ENCODE measurements around the gene ITFG1.

DNA sequence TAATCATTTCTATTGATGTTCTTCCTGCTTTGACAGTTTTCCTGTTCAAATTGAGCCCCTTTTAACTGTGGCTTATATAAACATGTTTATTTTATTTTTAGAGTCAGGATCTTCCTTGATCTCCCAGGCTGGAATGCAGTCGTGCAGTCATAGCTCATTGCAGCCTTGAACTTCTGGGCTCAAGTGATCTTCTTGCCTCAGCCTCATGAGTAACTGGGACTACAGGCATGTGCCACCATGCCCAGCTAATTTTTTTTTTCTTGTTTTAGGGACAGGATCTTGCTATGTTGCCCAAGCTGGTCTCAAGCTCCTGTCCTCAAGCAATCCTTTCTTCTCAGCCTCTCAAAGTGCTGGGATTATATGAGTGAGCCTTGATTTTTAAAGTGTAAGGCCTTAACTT is 14.9 kb upstream of the ITFG1 start:
- TF ChIP-seq POLR2A (IDR thresholded peaks at IDR 0.05), result no peak
- TF ChIP-seq, protein P1, sequence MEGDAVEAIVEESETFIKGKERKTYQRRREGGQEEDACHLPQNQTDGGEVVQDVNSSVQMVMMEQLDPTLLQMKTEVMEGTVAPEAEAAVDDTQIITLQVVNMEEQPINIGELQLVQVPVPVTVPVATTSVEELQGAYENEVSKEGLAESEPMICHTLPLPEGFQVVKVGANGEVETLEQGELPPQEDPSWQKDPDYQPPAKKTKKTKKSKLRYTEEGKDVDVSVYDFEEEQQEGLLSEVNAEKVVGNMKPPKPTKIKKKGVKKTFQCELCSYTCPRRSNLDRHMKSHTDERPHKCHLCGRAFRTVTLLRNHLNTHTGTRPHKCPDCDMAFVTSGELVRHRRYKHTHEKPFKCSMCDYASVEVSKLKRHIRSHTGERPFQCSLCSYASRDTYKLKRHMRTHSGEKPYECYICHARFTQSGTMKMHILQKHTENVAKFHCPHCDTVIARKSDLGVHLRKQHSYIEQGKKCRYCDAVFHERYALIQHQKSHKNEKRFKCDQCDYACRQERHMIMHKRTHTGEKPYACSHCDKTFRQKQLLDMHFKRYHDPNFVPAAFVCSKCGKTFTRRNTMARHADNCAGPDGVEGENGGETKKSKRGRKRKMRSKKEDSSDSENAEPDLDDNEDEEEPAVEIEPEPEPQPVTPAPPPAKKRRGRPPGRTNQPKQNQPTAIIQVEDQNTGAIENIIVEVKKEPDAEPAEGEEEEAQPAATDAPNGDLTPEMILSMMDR (IDR thresholded peaks at IDR 0.05), result no peak

Data from suprapubic skin (tissue), 3 donors.